Esophagus muscularis mucosa (tissue), 4 donors: Measurements from ENCODE around the gene CTIF. TPM values are rescaled to one million over a fixed set of nuclear protein-coding genes. Genes with fewer than 3 reads are reported as not detected.

Experiments used
- DNase-seq: peaks from one replicate; pipeline ENCODE4 v3.0.0-alpha.2; 2017; ENCODE audit errors: extremely low spot score
- H3K27ac ChIP-seq, 4 donors: fragments of 200-600 bp; sonication (generic); replicated peaks in 1 of 4; 1 replicate in 3 of 4; 2 replicates in 1 of 4; pipeline ENCODE4 v1.5.1; 2016 to 2019; ENCODE audit warnings: mild to moderate bottlenecking in 1 of 4
- H3K27me3 ChIP-seq, 4 donors: fragments of 200-600 bp; sonication (generic); one replicate each; pipeline versions ENCODE4 v1.5.1 to v1.6.0; 2016 to 2019
- H3K36me3 ChIP-seq, 4 donors: fragments of 200-600 bp; sonication (generic); one replicate each; pipeline ENCODE4 v1.5.1; 2016 to 2019
- H3K4me1 ChIP-seq, 4 donors: fragments of 200-600 bp; sonication (generic); one replicate each; pipeline ENCODE4 v1.5.1; 2016 to 2019
- H3K4me3 ChIP-seq, 4 donors: fragments of 200-600 bp; sonication (generic); 1 replicate in 2 of 4; 2 replicates in 2 of 4; pipeline ENCODE4 v1.5.1; 2016 to 2019; ENCODE audit warnings: mild to moderate bottlenecking in 4 of 4, moderate library complexity in 1 of 4
- H3K9me3 ChIP-seq, 4 donors: fragments of 200-600 bp; sonication (generic); 1 replicate in 3 of 4; 2 replicates in 1 of 4; pipeline ENCODE4 v1.5.1; 2016 to 2019
- CTCF ChIP-seq, 3 experiments: fragments of 200-600 bp in 2 of 3; fragments of 450-650 bp in 1 of 3; sonication (generic) in 2 of 3; IDR thresholded peaks; one replicate each; pipeline ENCODE4 v1.5.1; 2017 to 2019; ENCODE audit warnings: antibody characterized with exemption in 3 of 3, mild to moderate bottlenecking in 2 of 3, moderate library complexity in 1 of 3
- EP300 ChIP-seq: sonication (generic); formaldehyde crosslinking; IDR thresholded peaks from one replicate; pipeline ENCODE4 v1.6.1; 2017; ENCODE audit warnings: antibody characterized with exemption
- POLR2A ChIP-seq: fragments of 450-650 bp; IDR thresholded peaks from one replicate; pipeline ENCODE4 v1.6.1; 2017; ENCODE audit warnings: antibody characterized with exemption, moderate library complexity, mild to moderate bottlenecking, low read depth
- POLR2AphosphoS5 ChIP-seq, 2 donors: sonication (generic); formaldehyde crosslinking; IDR thresholded peaks; one replicate each; pipeline ENCODE4 v1.6.1; 2017; ENCODE audit warnings: antibody characterized with exemption in 2 of 2
- WGBS: methylation state at CpG from one replicate; pipeline ENCODE4 v1.1.5; 2018; 5-methylcytosine and 5-hydroxymethylcytosine counted together
- intact Hi-C: fragments of 100-400 bp; cut with DNase I; formaldehyde crosslinking; loops from one replicate; pipeline ENCODE4 v1.15.1; 2023
- total RNA-seq, 4 donors: library from RNA; depleted of rRNA; stranded (reverse); fragments of >200 nt; gene quantifications; one replicate each; pipeline versions ENCODE4 v1.1.0 to v1.2.1, GENCODE V29; 2016

Gene CTIF
- total RNA-seq, 4 donors from 2014 or later, result 63.1 to 137 (median 87.7) TPM

DNA sequence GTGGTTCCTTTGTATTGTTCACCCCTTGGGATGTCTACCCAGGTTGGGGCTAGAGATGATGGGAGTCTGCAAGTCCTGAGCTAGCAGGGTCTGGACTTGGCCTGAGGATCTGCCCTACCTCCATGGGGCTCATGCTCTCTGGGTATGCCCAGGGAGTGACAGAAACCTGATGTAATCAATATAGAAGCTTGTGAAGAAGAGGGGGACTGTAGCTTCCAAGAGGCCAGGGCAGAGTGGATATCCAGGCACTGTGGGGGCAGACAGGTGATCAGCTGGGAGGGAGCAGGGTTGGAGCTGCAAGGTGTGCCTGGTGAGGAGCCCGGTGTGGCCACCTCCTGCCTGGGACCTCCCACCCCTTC, 164.2 kb downstream of the CTIF start:
- intact Hi-C loops, result no loop called here
- H3K4me1 ChIP-seq, result peaks cover 0 to 20% (median 9%) of the 10 kb centered on the region in 4 donors
- TF ChIP-seq POLR2A (no peak), CTCF (IDR thresholded peaks at IDR 0.05) (no peak), EP300 (no peak), POLR2AphosphoS5 (IDR thresholded peaks at IDR 0.05) (no peak)
- no peaks in the 10 kb centered on the region for H3K27me3 ChIP-seq
- H3K4me3 ChIP-seq, result no peak overlapping the region
- WGBS, result 100% methylated on average over 1 of the region's 1 CpG
- H3K9me3 ChIP-seq, result no peaks in the 10 kb centered on the region
- peaks cover 0 to 13% (median 2%) of the 10 kb centered on the region in 4 donors for H3K36me3 ChIP-seq
- DNase-seq, result no peak
- H3K27ac ChIP-seq, result no peak overlapping the region

DNA sequence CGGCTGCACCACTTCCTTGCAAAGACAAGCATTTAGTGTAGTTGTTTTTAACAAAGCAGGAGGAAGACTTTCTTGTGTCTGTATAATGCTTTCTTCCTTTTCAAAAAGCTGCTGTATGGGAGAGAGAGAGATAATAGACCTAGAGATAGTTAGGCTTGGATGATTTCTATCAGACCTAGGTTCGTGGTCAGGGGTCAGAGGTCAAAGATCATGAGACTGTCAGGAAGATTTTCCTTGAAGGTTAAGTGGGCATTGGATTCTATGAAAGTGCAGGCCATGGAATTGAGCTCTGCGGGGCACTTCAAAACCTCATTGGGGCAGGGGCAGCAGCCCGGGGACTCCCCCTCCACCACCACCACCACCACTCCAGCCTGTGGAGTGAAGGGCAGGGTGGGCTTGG, 164.6 kb downstream of the CTIF start:
- Histone ChIP-seq H3K4me1 (peaks cover 0 to 18% (median 9%) of the 10 kb centered on the region in 4 donors), H3K27ac (no peak overlapping the region), H3K4me3 (no peak overlapping the region), H3K9me3 (no peaks in the 10 kb centered on the region), H3K36me3 (peaks cover 0 to 13% (median 2%) of the 10 kb centered on the region in 4 donors), H3K27me3 (no peaks in the 10 kb centered on the region)
- no peak for DNase-seq
- intact Hi-C loops, result no loop called here
- WGBS, result 86% methylated on average over 4 of the region's 4 CpGs
- TF ChIP-seq CTCF (IDR thresholded peaks at IDR 0.05), result no peak
- TF ChIP-seq POLR2AphosphoS5 (IDR thresholded peaks at IDR 0.05), result no peak
- TF ChIP-seq EP300, result no peak
- TF ChIP-seq POLR2A, result no peak

- no peaks in the 10 kb centered on the region for H3K27me3 ChIP-seq
- no peak overlapping the region for H3K27ac ChIP-seq
- 76% methylated on average over 7 of the region's 7 CpGs for WGBS
- peaks cover 3 to 30% (median 13%) of the 10 kb centered on the region in 4 donors for H3K4me1 ChIP-seq
- DNase-seq, result no peak
- no peaks in the 10 kb centered on the region for H3K9me3 ChIP-seq
- TF ChIP-seq POLR2A, result no peak
- TF ChIP-seq EP300, result no peak
- TF ChIP-seq CTCF (IDR thresholded peaks at IDR 0.05), result no peak
- no peak for TF ChIP-seq POLR2AphosphoS5 (IDR thresholded peaks at IDR 0.05)
- peaks cover 0 to 3% (median 2%) of the 10 kb centered on the region in 4 donors for H3K36me3 ChIP-seq
- intact Hi-C loops, result no loop called here
- no peak overlapping the region for H3K4me3 ChIP-seq
Observed at GRCh38 chr18:48705043-48705442, 166.2 kb downstream of the CTIF start.

DNA sequence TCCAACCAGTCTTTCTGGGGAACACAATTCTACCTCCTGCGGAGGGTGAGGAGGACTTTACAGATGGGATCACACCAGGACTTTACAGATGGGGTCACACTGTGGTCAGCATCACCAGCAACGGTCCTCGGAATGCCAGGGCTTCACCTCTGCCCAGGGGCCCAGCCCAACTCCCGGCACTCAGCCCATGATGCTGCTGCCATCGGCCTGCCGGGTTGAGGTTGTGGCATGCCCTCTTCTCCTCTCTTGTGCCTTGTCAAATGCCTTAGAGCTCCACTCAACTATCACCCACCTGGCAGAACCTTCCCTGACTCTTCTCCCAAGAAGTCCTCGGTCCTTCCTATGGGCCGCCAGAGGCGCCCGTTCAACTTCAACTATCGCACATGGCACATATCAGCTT, 166.7 kb downstream of the CTIF start:
- DNase-seq, result no peak
- intact Hi-C loops, result no loop called here
- no peak overlapping the region for H3K27ac ChIP-seq
- H3K4me1 ChIP-seq, result peaks cover 8 to 35% (median 13%) of the 10 kb centered on the region in 4 donors
- no peaks in the 10 kb centered on the region for H3K27me3 ChIP-seq
- peaks cover 0 to 3% (median 0%) of the 10 kb centered on the region in 4 donors for H3K36me3 ChIP-seq
- WGBS, result 96% methylated on average over 11 of the region's 11 CpGs
- H3K9me3 ChIP-seq, result no peaks in the 10 kb centered on the region
- no peak for TF ChIP-seq POLR2A
- no peak for TF ChIP-seq POLR2AphosphoS5 (IDR thresholded peaks at IDR 0.05)
- no peak for TF ChIP-seq CTCF (IDR thresholded peaks at IDR 0.05)
- no peak for TF ChIP-seq EP300
- no peak overlapping the region for H3K4me3 ChIP-seq

DNA sequence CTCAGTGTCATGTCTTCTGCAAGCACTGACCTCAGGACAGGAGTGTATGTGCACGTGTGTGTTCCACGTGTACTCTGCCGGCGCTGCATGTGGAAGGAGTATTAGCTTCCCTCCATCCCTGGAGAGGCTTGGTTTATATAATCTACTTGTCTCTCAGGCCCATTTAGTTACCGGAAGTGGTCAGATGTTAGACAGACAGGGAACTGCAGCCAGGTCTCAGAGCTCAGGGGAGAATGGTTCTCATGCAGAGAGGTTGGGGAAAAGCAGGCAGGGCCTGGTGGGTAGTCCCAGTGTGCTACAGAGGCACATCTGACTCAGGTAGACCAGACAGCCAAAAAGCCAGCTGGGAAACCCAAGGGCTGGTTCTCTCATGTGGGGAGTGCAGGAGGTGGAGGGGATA, 167.9 kb downstream of the CTIF start:
- no peak for TF ChIP-seq EP300
- no peak for TF ChIP-seq CTCF (IDR thresholded peaks at IDR 0.05)
- no peak for TF ChIP-seq POLR2AphosphoS5 (IDR thresholded peaks at IDR 0.05)
- TF ChIP-seq POLR2A, result no peak
- intact Hi-C loops, result no loop called here
- 66% methylated on average over 5 of the region's 5 CpGs for WGBS

More for the DNA sequence above, 167.9 kb downstream of the CTIF start:
- peaks cover 0 to 3% (median 2%) of the 10 kb centered on the region in 4 donors for H3K36me3 ChIP-seq
- DNase-seq, result no peak
- H3K27ac ChIP-seq, result no peak overlapping the region
- H3K9me3 ChIP-seq, result no peaks in the 10 kb centered on the region
- H3K4me1 ChIP-seq, result peaks cover 12 to 38% (median 16%) of the 10 kb centered on the region in 4 donors
- no peaks in the 10 kb centered on the region for H3K27me3 ChIP-seq
- no peak overlapping the region for H3K4me3 ChIP-seq
